ENCODE measurements around the gene ZNF30. TPM values are rescaled to one million over a fixed set of nuclear protein-coding genes. Genes with fewer than 3 reads are reported as not detected.
A peak's percentile ranks its signal among the peaks of the same experiment; 100 is the strongest.

ZNF30 gene
- total RNA-seq, 2 donors from 2014 or later: 4.6 to 6.8 TPM

DNA sequence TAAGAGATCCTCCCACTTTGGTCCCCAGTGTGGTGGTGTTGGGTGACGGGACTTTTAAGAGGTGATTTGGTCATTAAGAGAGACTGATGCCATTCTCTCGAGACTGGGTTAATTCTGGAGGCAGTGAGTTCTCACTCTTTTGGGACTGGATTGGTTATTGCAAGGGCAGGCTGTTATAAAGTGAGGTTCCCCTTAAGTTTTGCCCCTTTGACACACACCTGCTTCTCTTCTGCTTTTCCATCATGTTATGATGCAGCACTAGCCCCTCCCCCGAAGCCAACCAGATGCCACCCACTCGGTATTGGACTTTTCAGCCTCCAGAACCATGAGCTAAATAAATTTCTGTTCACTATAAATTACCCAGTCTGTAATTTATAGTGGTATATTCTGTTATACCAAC lies 57.1 kb downstream of the ZNF30 start:
- Histone ChIP-seq H3K9ac (ENCODE audit: extremely low read depth, low read length, poor library complexity, severe bottlenecking) (no peak overlapping the region), H3K27ac (ENCODE audit: low read depth, low read length) (no peak overlapping the region), H3K36me3 (ENCODE audit: control insufficient read depth, insufficient read depth, low read length) (no peaks in the 10 kb centered on the region), H3K4me1 (ENCODE audit: control insufficient read depth, insufficient read depth, low read length) (no peaks in the 10 kb centered on the region), H3K9me3 (ENCODE audit: control insufficient read depth, low read length) (no peaks in the 10 kb centered on the region), H3K4me3 (ENCODE audit: low read length) (no peak overlapping the region), H3K27me3 (ENCODE audit: control insufficient read depth, insufficient read depth, low read length, poor library complexity, severe bottlenecking) (no peaks in the 10 kb centered on the region)
- Mint-ChIP-seq H3K36me3 (ENCODE audit: low read depth) (no peaks in the 10 kb centered on the region), H3K4me1 (no peaks in the 10 kb centered on the region), H3K4me3 (no peak overlapping the region), H3K27me3 (ENCODE audit: insufficient read depth) (peaks cover 3% of the 10 kb centered on the region), H3K9me3 (peaks cover 15% of the 10 kb centered on the region), H3K27ac (no peak overlapping the region)
- 86 to 92% methylated on average over 1 to 4 of the region's 4 CpGs for WGBS, 2 experiments (ENCODE audit: insufficient coverage in 1 of 2, insufficient read length in 1 of 2)
- TF ChIP-seq, protein P1, sequence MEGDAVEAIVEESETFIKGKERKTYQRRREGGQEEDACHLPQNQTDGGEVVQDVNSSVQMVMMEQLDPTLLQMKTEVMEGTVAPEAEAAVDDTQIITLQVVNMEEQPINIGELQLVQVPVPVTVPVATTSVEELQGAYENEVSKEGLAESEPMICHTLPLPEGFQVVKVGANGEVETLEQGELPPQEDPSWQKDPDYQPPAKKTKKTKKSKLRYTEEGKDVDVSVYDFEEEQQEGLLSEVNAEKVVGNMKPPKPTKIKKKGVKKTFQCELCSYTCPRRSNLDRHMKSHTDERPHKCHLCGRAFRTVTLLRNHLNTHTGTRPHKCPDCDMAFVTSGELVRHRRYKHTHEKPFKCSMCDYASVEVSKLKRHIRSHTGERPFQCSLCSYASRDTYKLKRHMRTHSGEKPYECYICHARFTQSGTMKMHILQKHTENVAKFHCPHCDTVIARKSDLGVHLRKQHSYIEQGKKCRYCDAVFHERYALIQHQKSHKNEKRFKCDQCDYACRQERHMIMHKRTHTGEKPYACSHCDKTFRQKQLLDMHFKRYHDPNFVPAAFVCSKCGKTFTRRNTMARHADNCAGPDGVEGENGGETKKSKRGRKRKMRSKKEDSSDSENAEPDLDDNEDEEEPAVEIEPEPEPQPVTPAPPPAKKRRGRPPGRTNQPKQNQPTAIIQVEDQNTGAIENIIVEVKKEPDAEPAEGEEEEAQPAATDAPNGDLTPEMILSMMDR (conservative IDR thresholded peaks at IDR 0.05): no peak
- DNase-seq: no peak

DNA sequence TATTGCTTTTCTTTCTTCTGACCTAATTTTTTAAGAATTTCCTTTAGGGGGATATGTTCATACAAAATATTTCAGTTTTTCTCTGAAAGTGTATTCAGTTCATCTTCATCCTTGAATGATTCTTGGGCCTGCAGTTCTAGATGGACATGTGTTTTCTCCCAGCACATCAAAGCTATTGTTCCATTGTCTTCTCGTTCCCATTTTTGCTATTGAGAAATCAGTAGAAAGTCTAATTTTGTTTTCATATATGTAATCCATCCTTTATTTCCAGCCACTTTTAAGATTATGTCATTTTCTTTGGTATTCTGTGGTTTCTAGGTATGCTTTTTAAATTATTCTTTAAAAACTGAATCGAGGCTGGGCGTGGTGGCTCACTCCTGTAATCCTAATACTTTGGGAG lies 57.6 kb downstream of the ZNF30 start:
- Histone ChIP-seq H3K9ac (ENCODE audit: extremely low read depth, low read length, poor library complexity, severe bottlenecking) (no peak overlapping the region), H3K4me3 (ENCODE audit: low read length) (no peak overlapping the region), H3K36me3 (ENCODE audit: control insufficient read depth, insufficient read depth, low read length) (no peaks in the 10 kb centered on the region), H3K9me3 (ENCODE audit: control insufficient read depth, low read length) (no peaks in the 10 kb centered on the region), H3K27ac (ENCODE audit: low read depth, low read length) (no peak overlapping the region), H3K4me1 (ENCODE audit: control insufficient read depth, insufficient read depth, low read length) (no peaks in the 10 kb centered on the region), H3K27me3 (ENCODE audit: control insufficient read depth, insufficient read depth, low read length, poor library complexity, severe bottlenecking) (no peaks in the 10 kb centered on the region)
- Mint-ChIP-seq H3K4me1 (no peaks in the 10 kb centered on the region), H3K36me3 (ENCODE audit: low read depth) (no peaks in the 10 kb centered on the region), H3K27me3 (ENCODE audit: insufficient read depth) (peaks cover 3% of the 10 kb centered on the region), H3K27ac (no peak overlapping the region), H3K9me3 (peaks cover 15% of the 10 kb centered on the region), H3K4me3 (no peak overlapping the region)
- 100% methylated on average over 1 to 2 of the region's 3 CpGs for WGBS, 2 experiments (ENCODE audit: insufficient coverage in 1 of 2, insufficient read length in 1 of 2)
- DNase-seq: no peak
- TF ChIP-seq, protein P1 (conservative IDR thresholded peaks at IDR 0.05): no peak

DNA sequence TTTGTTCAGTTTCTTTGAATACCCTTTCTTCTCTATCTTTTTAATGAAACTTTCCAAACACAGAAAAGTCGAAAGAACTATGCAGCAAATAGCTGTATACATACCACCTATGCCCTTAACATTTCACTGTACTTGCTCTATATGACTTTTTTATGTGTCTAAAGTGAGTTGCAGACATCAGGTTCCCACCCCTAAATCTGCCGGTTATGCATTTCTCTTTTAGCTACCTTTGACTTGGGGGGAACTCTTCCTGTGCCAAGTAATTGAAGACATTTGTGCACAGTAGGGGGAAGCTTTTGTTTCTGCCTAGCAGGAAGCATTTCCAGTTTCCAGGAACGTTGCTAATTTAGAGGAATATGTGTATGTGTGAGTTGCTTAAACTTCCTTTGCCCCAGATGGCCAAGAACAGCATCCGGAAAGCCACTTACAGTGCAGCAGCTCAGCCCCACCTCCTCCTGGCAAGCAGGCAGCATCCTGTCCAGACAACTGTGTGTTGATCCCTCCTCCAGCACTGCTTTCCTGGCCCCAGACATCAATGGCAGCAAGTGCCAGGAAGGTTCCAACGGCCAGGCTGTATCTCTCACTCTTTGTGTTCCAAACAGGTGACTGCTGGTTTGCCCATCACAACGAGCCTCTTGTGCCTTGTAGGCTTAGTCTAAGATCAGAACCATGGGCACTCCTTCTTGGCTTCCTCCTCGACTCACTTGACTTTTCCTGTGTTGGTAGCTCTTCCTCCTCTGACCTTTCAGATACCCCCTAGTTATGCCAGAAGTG lies 58.7 kb downstream of the ZNF30 start:
- H3K27ac ChIP-seq (ENCODE audit: low read depth, low read length): no peak overlapping the region
- Mint-ChIP-seq H3K27me3 (ENCODE audit: insufficient read depth) (no peaks in the 10 kb centered on the region), H3K27ac (no peak overlapping the region), H3K36me3 (ENCODE audit: low read depth) (no peaks in the 10 kb centered on the region), H3K4me1 (no peaks in the 10 kb centered on the region), H3K9me3 (peaks cover 10% of the 10 kb centered on the region), H3K4me3 (no peak overlapping the region)
- H3K9me3 ChIP-seq (ENCODE audit: control insufficient read depth, low read length): no peaks in the 10 kb centered on the region
- no peaks in the 10 kb centered on the region for H3K27me3 ChIP-seq (ENCODE audit: control insufficient read depth, insufficient read depth, low read length, poor library complexity, severe bottlenecking)
- DNase-seq: peak; percentile 63
- no peaks in the 10 kb centered on the region for H3K36me3 ChIP-seq (ENCODE audit: control insufficient read depth, insufficient read depth, low read length)
- no peak overlapping the region for H3K9ac ChIP-seq (ENCODE audit: extremely low read depth, low read length, poor library complexity, severe bottlenecking)
- H3K4me1 ChIP-seq (ENCODE audit: control insufficient read depth, insufficient read depth, low read length): no peaks in the 10 kb centered on the region
- TF ChIP-seq, protein P1 (conservative IDR thresholded peaks at IDR 0.05): no peak
- no peak overlapping the region for H3K4me3 ChIP-seq (ENCODE audit: low read length)
- WGBS, 2 experiments (ENCODE audit: insufficient coverage in 1 of 2, insufficient read length in 1 of 2): 51 to 64% methylated on average over 5 to 7 of the region's 7 CpGs

All from endodermal cell (in vitro differentiated cells).